GM10248 (cell line): Measurements from ENCODE around the gene CDNF.

ENCODE experiments used
- CTCF ChIA-PET: fragments of 300-600 bp; sonication (Branson Sonifier 250); formaldehyde crosslinking; extraction: SDS; loops from one replicate; lab custom pipeline; 2021; ENCODE audit warnings: antibody characterized with exemption; lab: Yijun Ruan, JAX
- POLR2A ChIA-PET: fragments of 350-650 bp; sonication (Branson Sonifier 250); formaldehyde crosslinking; extraction: SDS; loops from one replicate; lab custom pipeline; 2020; ENCODE audit warnings: antibody characterized with exemption; lab: Yijun Ruan, JAX
- DNase-seq: peaks from one replicate; pipeline ENCODE4 v3.0.0; 2012; ENCODE audit errors: extremely low spot score
- TF ChIP-seq, protein P1 (sequence below): IDR thresholded peaks from 2 replicates; pipeline ENCODE4 v1.5.1; 2012; ENCODE audit warnings: mild to moderate bottlenecking, low read depth; ENCODE audit errors: extremely low read depth, missing control alignments, control extremely low read depth

CDNF gene

DNA sequence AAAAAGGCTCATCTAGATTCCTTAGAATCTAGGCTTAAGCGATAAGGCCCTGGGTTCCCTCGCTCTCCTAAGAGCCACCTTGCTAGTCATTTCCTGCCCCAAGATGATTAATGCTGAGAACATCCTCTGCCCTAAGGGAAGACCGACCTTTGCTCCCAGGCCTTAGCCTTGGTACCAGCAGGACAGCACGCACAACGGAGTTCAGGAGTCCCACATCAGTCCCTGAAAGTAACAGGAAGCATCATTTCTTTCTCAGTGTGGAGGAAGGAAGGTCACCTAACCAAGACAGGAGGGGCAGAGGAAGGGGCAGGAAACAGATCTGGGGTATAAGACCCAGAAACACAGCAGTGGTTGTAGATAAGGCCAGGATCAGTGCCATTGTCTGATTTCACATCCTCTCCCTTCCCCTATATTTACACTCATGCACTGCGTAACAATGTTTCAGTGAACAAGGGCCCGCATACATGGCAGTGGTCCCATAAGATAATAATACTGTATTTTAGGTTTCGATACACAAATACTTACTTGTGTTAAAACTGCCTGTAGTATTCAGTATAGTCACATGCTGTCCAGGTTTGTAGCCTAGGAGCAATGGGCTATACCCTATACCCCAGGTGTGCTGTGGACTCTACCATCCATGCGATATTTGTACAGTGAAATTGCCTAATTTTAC, 55.0 kb downstream of the CDNF start:
- ChIA-PET POLR2A (no interaction called here), CTCF (no interaction called here)
- TF ChIP-seq, protein P1, sequence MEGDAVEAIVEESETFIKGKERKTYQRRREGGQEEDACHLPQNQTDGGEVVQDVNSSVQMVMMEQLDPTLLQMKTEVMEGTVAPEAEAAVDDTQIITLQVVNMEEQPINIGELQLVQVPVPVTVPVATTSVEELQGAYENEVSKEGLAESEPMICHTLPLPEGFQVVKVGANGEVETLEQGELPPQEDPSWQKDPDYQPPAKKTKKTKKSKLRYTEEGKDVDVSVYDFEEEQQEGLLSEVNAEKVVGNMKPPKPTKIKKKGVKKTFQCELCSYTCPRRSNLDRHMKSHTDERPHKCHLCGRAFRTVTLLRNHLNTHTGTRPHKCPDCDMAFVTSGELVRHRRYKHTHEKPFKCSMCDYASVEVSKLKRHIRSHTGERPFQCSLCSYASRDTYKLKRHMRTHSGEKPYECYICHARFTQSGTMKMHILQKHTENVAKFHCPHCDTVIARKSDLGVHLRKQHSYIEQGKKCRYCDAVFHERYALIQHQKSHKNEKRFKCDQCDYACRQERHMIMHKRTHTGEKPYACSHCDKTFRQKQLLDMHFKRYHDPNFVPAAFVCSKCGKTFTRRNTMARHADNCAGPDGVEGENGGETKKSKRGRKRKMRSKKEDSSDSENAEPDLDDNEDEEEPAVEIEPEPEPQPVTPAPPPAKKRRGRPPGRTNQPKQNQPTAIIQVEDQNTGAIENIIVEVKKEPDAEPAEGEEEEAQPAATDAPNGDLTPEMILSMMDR = no peak
- DNase-seq = no peak

DNA sequence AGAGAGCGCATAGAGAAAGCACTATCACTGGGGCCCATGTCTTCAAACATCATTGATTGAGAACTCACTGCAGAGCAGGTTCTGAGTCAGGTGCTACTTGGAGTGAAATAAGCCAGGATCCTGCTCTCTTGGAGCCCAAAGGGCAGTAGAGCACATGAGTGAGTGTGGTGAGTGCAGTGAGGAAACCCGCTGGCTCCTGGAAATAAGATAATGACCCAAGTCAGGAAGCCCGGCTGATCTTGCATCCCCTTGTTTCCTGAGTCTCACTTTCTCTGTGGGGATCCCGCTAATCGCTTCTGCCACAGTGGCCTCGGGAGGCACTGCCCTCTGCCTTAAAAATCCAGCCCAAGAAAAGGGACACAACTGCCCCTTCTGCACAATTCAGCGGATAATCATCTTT, 56.1 kb downstream of the CDNF start:
- POLR2A ChIA-PET = no interaction called here
- DNase-seq = no peak
- CTCF ChIA-PET = no interaction called here
- TF ChIP-seq, protein P1 = no peak

DNA sequence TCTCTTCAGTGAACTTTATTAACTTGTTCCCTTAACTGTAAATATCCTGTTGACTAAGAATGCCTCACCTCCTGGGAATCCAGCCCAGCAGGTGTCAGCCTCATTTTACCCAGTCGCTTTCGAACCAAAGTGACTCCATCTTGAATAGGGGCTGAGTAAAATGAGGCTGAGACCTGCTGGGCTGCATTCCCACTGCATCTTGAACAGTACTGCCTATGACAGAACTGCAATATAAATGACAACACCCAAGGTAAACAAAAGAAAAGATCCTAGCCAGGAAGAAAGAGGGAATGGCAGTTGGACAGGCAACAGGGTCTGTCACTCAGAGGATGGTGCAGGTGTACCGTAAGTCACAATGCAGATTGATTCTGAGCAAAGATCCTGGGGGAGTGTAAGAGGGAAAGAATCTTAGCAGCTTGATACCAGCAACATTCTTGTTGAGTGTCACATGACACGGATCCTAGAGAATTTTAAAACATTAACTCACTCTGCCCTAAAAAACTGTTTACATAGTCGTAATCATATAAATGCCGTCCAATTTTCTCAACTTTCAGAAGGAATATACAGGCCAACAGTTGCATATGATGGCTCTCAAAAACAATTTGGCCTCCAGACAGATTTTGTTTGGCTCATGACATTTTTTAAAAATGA, 58.7 kb downstream of the CDNF start:
- POLR2A ChIA-PET = no interaction called here
- DNase-seq = no peak
- CTCF ChIA-PET = no interaction called here
- TF ChIP-seq, protein P1 = no peak

DNA sequence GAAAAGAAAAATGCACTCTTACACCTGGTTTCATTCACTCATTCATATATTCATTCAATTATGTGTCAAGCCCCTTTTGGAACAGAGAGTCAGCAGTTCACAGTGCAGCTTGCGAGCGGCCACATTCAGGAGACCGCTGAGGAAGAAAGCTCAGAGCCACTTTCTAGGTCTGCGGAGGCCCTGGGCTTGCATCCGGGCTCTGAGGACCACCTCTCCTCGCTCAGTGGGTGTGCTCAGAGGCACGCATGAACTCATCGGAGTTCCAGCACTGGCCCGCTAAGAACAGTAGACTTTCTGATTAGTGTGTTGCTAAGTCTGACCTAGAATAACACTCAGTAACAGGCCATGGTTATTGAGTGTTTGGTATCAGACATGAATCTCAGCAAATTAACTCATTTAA, 61.3 kb downstream of the CDNF start:
- TF ChIP-seq, protein P1 = no peak
- CTCF ChIA-PET = no interaction called here
- no peak for DNase-seq
- POLR2A ChIA-PET = no interaction called here

DNA sequence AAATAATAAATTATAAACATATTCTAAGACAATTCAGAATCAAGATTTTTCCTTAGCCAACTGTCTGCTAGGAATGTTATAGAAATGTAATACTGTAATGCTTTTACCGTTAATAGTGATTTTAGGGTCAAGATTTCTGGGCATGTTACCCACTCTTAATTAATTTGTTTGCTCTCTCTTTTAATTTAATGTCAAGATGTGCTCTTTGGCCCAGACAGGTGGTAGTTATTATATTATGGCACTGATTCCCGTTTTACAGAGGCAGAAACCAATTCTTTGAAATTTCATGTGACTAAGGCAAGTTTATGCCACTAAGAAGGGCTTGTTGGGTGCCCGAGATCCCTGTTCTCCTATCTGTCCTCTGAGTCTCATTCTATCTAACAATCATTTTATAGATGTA, 62.2 kb downstream of the CDNF start:
- ChIA-PET CTCF (no interaction called here), POLR2A (no interaction called here)
- DNase-seq = no peak
- TF ChIP-seq, protein P1 = no peak

DNA sequence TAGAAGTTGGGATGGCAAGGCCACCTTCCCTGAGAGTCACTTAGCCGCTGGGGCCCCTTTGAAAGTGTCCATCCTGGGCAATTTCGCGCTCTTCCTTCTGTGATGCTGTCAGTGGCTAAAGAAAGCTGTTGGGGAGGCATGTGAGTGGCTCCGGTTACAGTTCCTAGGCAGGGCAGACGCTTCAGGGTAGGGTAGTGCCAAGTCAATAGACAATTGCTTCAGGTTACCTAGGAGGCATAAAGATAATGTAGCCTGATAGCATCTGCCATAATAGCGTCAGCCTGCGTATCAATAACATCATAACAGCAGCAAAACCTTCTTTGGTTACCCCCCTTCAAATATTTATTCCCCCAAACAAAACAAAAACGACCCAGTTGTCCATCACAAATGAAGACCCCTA, 63.0 kb downstream of the CDNF start, which contains the start of gene FAM107B:
Gene FAM107B, minus strand, starts transcription at position 101 of the 400 bp plus-strand sequence. CDS start 234 bp downstream, outside the sequence.
- ChIA-PET POLR2A (no interaction called here), CTCF (no interaction called here)
- TF ChIP-seq, protein P1 = no peak
- DNase-seq = no peak

DNA sequence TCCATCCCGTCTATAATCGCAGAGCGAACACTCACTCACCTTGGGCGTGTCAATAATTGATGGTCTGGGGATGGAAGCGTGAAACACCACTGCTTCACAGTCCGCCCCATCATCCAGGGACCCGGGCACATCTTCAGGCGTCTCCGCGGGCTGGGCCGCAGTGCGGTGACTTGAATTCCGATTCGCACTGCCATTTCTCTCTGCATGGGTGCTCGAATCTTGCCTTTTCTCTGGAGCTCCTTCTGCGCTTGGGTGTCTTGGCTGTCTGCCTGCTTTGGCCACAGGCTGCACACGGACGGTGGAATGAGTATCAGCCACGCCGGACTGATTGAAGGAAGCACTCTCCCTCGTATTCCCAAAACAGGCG, 63.6 kb downstream of the CDNF start:
- TF ChIP-seq, protein P1 = no peak
- ChIA-PET POLR2A (no interaction called here), CTCF (interaction anchor here (1.4 kb wide), 1 partner anchor 12 kb away, joined by 3 read pairs; no protein-coding TSS in a partner anchor)
- DNase-seq = no peak
